ENCODE results near the gene SET. TPM values are rescaled to one million over a fixed set of nuclear protein-coding genes. Genes with fewer than 3 reads are reported as not detected.

The SET gene
- total and polyA plus RNA-seq, 2 donors (not counting 3 experiments of a cell fraction or from before 2014, with no cell fraction given): 61.1 to 483 TPM

DNA sequence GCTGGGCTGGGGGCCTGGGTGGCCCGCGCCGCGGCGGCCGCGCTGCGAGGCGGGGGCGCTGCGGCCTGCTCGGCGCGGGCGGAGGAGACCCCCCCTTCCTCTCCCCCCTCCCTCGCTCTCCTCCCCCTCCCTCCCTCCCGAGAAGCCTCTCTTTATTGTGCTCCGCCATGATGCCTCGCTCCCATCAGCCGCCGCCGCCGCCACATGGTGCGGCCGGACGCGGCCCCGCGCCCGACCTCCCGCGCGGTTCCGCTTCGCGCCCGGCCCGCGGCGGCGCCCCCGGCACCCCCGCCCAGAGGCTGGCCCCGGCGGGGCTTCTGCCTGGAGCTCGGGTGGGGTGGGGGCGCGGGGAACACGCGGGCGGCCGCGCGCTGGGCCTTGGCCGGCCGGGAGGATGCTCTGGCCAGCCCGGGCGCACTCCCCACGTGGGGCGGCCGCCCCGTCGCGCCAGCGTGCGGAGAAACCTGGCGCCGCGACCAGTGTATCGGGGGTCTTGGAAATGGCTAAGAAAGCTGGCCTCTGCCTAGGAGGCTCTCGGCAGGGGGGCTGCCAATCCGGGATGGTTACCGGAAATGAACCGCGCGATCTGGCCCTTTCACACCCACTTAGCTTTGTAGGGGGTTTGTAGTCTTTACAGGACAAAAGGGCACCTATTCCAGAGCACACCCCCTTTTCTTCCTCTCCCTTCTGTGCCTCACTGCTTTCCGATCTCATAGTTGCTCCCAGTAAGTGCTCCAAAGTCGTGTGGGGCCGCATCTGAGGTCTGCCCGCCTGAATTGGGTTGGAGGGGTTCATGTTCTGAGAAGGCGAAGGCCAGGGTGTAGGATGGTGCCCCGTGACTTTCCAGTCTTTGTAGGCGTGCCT, 1.0 kb downstream of the SET start:
- H3K4me1 ChIP-seq (ENCODE audit: control insufficient read depth, extremely low read depth, insufficient read depth, low read length): peaks cover 12% of the 10 kb centered on the region
- dilution Hi-C loops (cut with MboI; ENCODE audit: extremely low pct_ligation_motif_present, low sequenced_read_pairs) (no loop called here), intact Hi-C loops (cut with micrococcal nuclease) (loop anchor here (1.0 to 5.0 kb wide), 5 partner anchors 12 to 138 kb away; partner anchors contain the start of genes DYNC2I2, PKN3, SPTAN1 and ZDHHC12)
- H3K36me3 ChIP-seq (ENCODE audit: control insufficient read depth in 2 of 2, extremely low read depth in 1 of 2, insufficient read depth in 2 of 2, low read length in 2 of 2): peaks cover 17 to 20% of the 10 kb centered on the region in 2 experiments
- H3K9ac ChIP-seq (replicated peaks; ENCODE audit: extremely low read depth, insufficient read depth, low read length): peak overlapping the region; percentile 81
- peaks cover 50% of the 10 kb centered on the region for H3K79me2 ChIP-seq (ENCODE audit: control insufficient read depth, insufficient read depth, low read length)
- FAIRE-seq (no peak), DNase-seq (ENCODE audit: low read depth, low spot score) (peak; percentile 15)
- ChIA-PET CTCF (interaction anchor here (1.8 to 2.0 kb wide), 2 partner anchors 10 to 12 kb away, joined by 6 to 8 read pairs; partner anchors contain the start of gene PKN3), POLR2A (interaction anchor here (0.9 kb wide), 1 partner anchor 138 kb away, joined by 3 read pairs; the partner anchor contains the start of gene SPTAN1)
- peak overlapping the region; percentile 95 for H3K4me2 ChIP-seq (ENCODE audit: insufficient read depth, low read length)
- H3K9me1 ChIP-seq (replicated peaks; ENCODE audit: control insufficient read depth, extremely low read depth, insufficient read depth, low read length): no peaks in the 10 kb centered on the region
- no peak overlapping the region for H2AFZ ChIP-seq (ENCODE audit: low read depth, low read length)
- no peaks in the 10 kb centered on the region for H3K9me3 ChIP-seq (replicated peaks; ENCODE audit: control insufficient read depth, insufficient read depth, low read length)
- peak overlapping the region; percentile 50 to 79 (median 78) for H3K4me3 ChIP-seq (replicated peaks in 1 of 3; ENCODE audit: insufficient read depth in 1 of 3, low read depth in 1 of 3, low read length in 3 of 3)
- peak overlapping the region; percentile 39 for H3K27ac ChIP-seq (ENCODE audit: insufficient read depth, low read depth, low read length)
- peaks cover 5% of the 10 kb centered on the region for H4K20me1 ChIP-seq (replicated peaks; ENCODE audit: control insufficient read depth, extremely low read depth, insufficient read depth, low read length)
- H3K27me3 ChIP-seq (ENCODE audit: control insufficient read depth in 2 of 2, insufficient read depth in 2 of 2, low read length in 2 of 2): no peaks in the 10 kb centered on the region
- BruUV-seq (replicated peaks): no TSS peak
- TF ChIP-seq, protein P1, sequence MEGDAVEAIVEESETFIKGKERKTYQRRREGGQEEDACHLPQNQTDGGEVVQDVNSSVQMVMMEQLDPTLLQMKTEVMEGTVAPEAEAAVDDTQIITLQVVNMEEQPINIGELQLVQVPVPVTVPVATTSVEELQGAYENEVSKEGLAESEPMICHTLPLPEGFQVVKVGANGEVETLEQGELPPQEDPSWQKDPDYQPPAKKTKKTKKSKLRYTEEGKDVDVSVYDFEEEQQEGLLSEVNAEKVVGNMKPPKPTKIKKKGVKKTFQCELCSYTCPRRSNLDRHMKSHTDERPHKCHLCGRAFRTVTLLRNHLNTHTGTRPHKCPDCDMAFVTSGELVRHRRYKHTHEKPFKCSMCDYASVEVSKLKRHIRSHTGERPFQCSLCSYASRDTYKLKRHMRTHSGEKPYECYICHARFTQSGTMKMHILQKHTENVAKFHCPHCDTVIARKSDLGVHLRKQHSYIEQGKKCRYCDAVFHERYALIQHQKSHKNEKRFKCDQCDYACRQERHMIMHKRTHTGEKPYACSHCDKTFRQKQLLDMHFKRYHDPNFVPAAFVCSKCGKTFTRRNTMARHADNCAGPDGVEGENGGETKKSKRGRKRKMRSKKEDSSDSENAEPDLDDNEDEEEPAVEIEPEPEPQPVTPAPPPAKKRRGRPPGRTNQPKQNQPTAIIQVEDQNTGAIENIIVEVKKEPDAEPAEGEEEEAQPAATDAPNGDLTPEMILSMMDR (IDR thresholded peaks at IDR 0.05; ENCODE audit: extremely low read depth in 1 of 2, insufficient read depth in 1 of 2, low read depth in 1 of 2, low read length in 2 of 2): no peak
- TF ChIP-seq MYC (IDR thresholded peaks at IDR 0.05; ENCODE audit: low read depth, low read length) (no peak), POLR2A (IDR thresholded peaks at IDR 0.05; ENCODE audit: low read depth, low read length) (peak; percentile 21), POLR2AphosphoS5 (IDR thresholded peaks at IDR 0.05; ENCODE audit: insufficient read depth, low read depth, low read length) (peak; percentile 26), GATA2 (IDR thresholded peaks at IDR 0.05; ENCODE audit: insufficient read depth, insufficient read length, low read depth, low read length) (no peak)
- TF ChIP-seq, protein P2, sequence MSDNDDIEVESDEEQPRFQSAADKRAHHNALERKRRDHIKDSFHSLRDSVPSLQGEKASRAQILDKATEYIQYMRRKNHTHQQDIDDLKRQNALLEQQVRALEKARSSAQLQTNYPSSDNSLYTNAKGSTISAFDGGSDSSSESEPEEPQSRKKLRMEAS (IDR thresholded peaks at IDR 0.05; ENCODE audit: insufficient read depth, insufficient read length): no peak
